ENCODE measurements around the gene C3orf20.

C3orf20 gene

GRCh38 chr3:14760185-14760584 lies 85.2 kb downstream of the C3orf20 start:
- H3K27ac ChIP-seq, result no peak overlapping the region
- H3K4me3 ChIP-seq, result no peak overlapping the region

GRCh38 chr3:14761121-14761672 lies 86.3 kb downstream of the C3orf20 start:
- H3K9ac ChIP-seq (ENCODE audit: insufficient read length), result no peak overlapping the region
- no peaks in the 10 kb centered on the region for H3K9me3 ChIP-seq (ENCODE audit: low read depth, low read length)
- H3K36me3 ChIP-seq (ENCODE audit: insufficient read depth, low read length), result no peaks in the 10 kb centered on the region
- no peak overlapping the region for H3K4me3 ChIP-seq
- TF ChIP-seq POLR2AphosphoS5 (IDR thresholded peaks at IDR 0.05; ENCODE audit: borderline replicate concordance, low read depth, low read length) (no peak), EZH2 (IDR thresholded peaks at IDR 0.05) (no peak), FOXP2 (optimal IDR thresholded peaks at IDR 0.05; ENCODE audit: control extremely low read depth, extremely low read length, insufficient read depth) (no peak)
- no peak overlapping the region for H3K27ac ChIP-seq
- no peak for DNase-seq (ENCODE audit: low read depth, low spot score)

More at GRCh38 chr3:14760185-14760584, 85.2 kb downstream of the C3orf20 start:
- no peak for DNase-seq (ENCODE audit: low read depth, low spot score)
- no peaks in the 10 kb centered on the region for H3K36me3 ChIP-seq (ENCODE audit: insufficient read depth, low read length)
- no peaks in the 10 kb centered on the region for H3K9me3 ChIP-seq (ENCODE audit: low read depth, low read length)
- TF ChIP-seq FOXP2 (optimal IDR thresholded peaks at IDR 0.05; ENCODE audit: control extremely low read depth, extremely low read length, insufficient read depth) (no peak), EZH2 (IDR thresholded peaks at IDR 0.05) (no peak), POLR2AphosphoS5 (IDR thresholded peaks at IDR 0.05; ENCODE audit: borderline replicate concordance, low read depth, low read length) (no peak)
- H3K9ac ChIP-seq (ENCODE audit: insufficient read length), result no peak overlapping the region

GRCh38 chr3:14761866-14762265 lies 86.9 kb downstream of the C3orf20 start:
- TF ChIP-seq EZH2 (IDR thresholded peaks at IDR 0.05) (no peak), FOXP2 (optimal IDR thresholded peaks at IDR 0.05; ENCODE audit: control extremely low read depth, extremely low read length, insufficient read depth) (no peak), POLR2AphosphoS5 (IDR thresholded peaks at IDR 0.05; ENCODE audit: borderline replicate concordance, low read depth, low read length) (no peak)
- Histone ChIP-seq H3K9me3 (ENCODE audit: low read depth, low read length) (no peaks in the 10 kb centered on the region), H3K27ac (no peak overlapping the region), H3K4me3 (no peak overlapping the region), H3K9ac (ENCODE audit: insufficient read length) (no peak overlapping the region), H3K36me3 (ENCODE audit: insufficient read depth, low read length) (no peaks in the 10 kb centered on the region)
- DNase-seq (ENCODE audit: low read depth, low spot score), result no peak

GRCh38 chr3:14762701-14763100 lies 87.8 kb downstream of the C3orf20 start:
- no peaks in the 10 kb centered on the region for H3K36me3 ChIP-seq (ENCODE audit: insufficient read depth, low read length)
- TF ChIP-seq FOXP2 (optimal IDR thresholded peaks at IDR 0.05; ENCODE audit: control extremely low read depth, extremely low read length, insufficient read depth), result no peak
- TF ChIP-seq EZH2 (IDR thresholded peaks at IDR 0.05), result no peak
- no peak for TF ChIP-seq POLR2AphosphoS5 (IDR thresholded peaks at IDR 0.05; ENCODE audit: borderline replicate concordance, low read depth, low read length)
- H3K9me3 ChIP-seq (ENCODE audit: low read depth, low read length), result no peaks in the 10 kb centered on the region
- no peak overlapping the region for H3K4me3 ChIP-seq
- no peak overlapping the region for H3K9ac ChIP-seq (ENCODE audit: insufficient read length)
- no peak for DNase-seq (ENCODE audit: low read depth, low spot score)
- no peak overlapping the region for H3K27ac ChIP-seq

- Histone ChIP-seq H3K27ac (no peak overlapping the region), H3K4me3 (no peak overlapping the region), H3K9me3 (ENCODE audit: low read depth, low read length) (no peaks in the 10 kb centered on the region), H3K9ac (ENCODE audit: insufficient read length) (no peak overlapping the region), H3K36me3 (ENCODE audit: insufficient read depth, low read length) (no peaks in the 10 kb centered on the region)
- DNase-seq (ENCODE audit: low read depth, low spot score), result no peak
- TF ChIP-seq FOXP2 (optimal IDR thresholded peaks at IDR 0.05; ENCODE audit: control extremely low read depth, extremely low read length, insufficient read depth), result no peak
- no peak for TF ChIP-seq POLR2AphosphoS5 (IDR thresholded peaks at IDR 0.05; ENCODE audit: borderline replicate concordance, low read depth, low read length)
- no peak for TF ChIP-seq EZH2 (IDR thresholded peaks at IDR 0.05)
These were observed 89.6 kb downstream of the C3orf20 start for GRCh38 chr3:14764331-14765059.

GRCh38 chr3:14765060-14765400 lies 90.1 kb downstream of the C3orf20 start:
- Histone ChIP-seq H3K9me3 (ENCODE audit: low read depth, low read length) (no peaks in the 10 kb centered on the region), H3K9ac (ENCODE audit: insufficient read length) (no peak overlapping the region), H3K27ac (no peak overlapping the region), H3K4me3 (no peak overlapping the region), H3K36me3 (ENCODE audit: insufficient read depth, low read length) (no peaks in the 10 kb centered on the region)
- TF ChIP-seq EZH2 (IDR thresholded peaks at IDR 0.05) (no peak), FOXP2 (optimal IDR thresholded peaks at IDR 0.05; ENCODE audit: control extremely low read depth, extremely low read length, insufficient read depth) (no peak)
- DNase-seq (ENCODE audit: low read depth, low spot score), result no peak

GRCh38 chr3:14765576-14766427 lies 90.9 kb downstream of the C3orf20 start:
- no peak for DNase-seq (ENCODE audit: low read depth, low spot score)
- H3K9me3 ChIP-seq (ENCODE audit: low read depth, low read length), result no peaks in the 10 kb centered on the region
- TF ChIP-seq EZH2 (IDR thresholded peaks at IDR 0.05), result no peak
- TF ChIP-seq POLR2AphosphoS5 (IDR thresholded peaks at IDR 0.05; ENCODE audit: borderline replicate concordance, low read depth, low read length), result no peak
- no peak for TF ChIP-seq FOXP2 (optimal IDR thresholded peaks at IDR 0.05; ENCODE audit: control extremely low read depth, extremely low read length, insufficient read depth)
- H3K4me3 ChIP-seq, result no peak overlapping the region
- H3K36me3 ChIP-seq (ENCODE audit: insufficient read depth, low read length), result no peaks in the 10 kb centered on the region
- H3K27ac ChIP-seq, result no peak overlapping the region
- no peak overlapping the region for H3K9ac ChIP-seq (ENCODE audit: insufficient read length)

- H3K9ac ChIP-seq (ENCODE audit: insufficient read length), result no peak overlapping the region
- H3K9me3 ChIP-seq (ENCODE audit: low read depth, low read length), result no peaks in the 10 kb centered on the region
- DNase-seq (ENCODE audit: low read depth, low spot score), result no peak
- no peaks in the 10 kb centered on the region for H3K36me3 ChIP-seq (ENCODE audit: insufficient read depth, low read length)
- TF ChIP-seq POLR2AphosphoS5 (IDR thresholded peaks at IDR 0.05; ENCODE audit: borderline replicate concordance, low read depth, low read length), result no peak
- TF ChIP-seq FOXP2 (optimal IDR thresholded peaks at IDR 0.05; ENCODE audit: control extremely low read depth, extremely low read length, insufficient read depth), result no peak
- no peak for TF ChIP-seq EZH2 (IDR thresholded peaks at IDR 0.05)
- H3K4me3 ChIP-seq, result no peak overlapping the region
- no peak overlapping the region for H3K27ac ChIP-seq
These were observed 91.7 kb downstream of the C3orf20 start for GRCh38 chr3:14766428-14767244.

Data from SK-N-MC (cell line).